ENCODE measurements around the gene DEFB132.
"Not testable (repeated sequence)": the region's sequence is repeated elsewhere in the genome, so short reads cannot be mapped to it uniquely, and the experiment has no call there.

The DEFB132 gene

GRCh38 chr20:257419-257818 is at the start of gene DEFB132:
TSS of gene DEFB132 (plus strand) at chr20:257724. CDS start at chr20:257779, 55 bp downstream.
- DNase-seq = no peak

- DNase-seq = peak; percentile 26 to 54
Measured at GRCh38 chr20:208942-209566, 48.5 kb upstream of the DEFB132 start.

- DNase-seq = no peak
Measured at GRCh38 chr20:210809-211502, 46.6 kb upstream of the DEFB132 start.

- DNase-seq = no peak
Measured at GRCh38 chr20:214383-214782, 43.1 kb upstream of the DEFB132 start.

GRCh38 chr20:215796-216195 is 41.7 kb upstream of the DEFB132 start:
- DNase-seq = no peak

GRCh38 chr20:217266-217665 is 40.3 kb upstream of the DEFB132 start:
- DNase-seq = no peak

GRCh38 chr20:219290-220115 is 38.0 kb upstream of the DEFB132 start:
- DNase-seq = no peak

GRCh38 chr20:221258-221830 is 36.2 kb upstream of the DEFB132 start:
- no peak for DNase-seq

GRCh38 chr20:225879-226278 is 31.6 kb upstream of the DEFB132 start:
- DNase-seq = not testable (repeated sequence)

GRCh38 chr20:226958-227357 is 30.6 kb upstream of the DEFB132 start, which contains the start of gene DEFB129:
TSS of gene DEFB129 (plus strand) at chr20:227258. CDS start at chr20:227289, 31 bp downstream.
- DNase-seq = no peak

- DNase-seq = no peak
Measured at GRCh38 chr20:227439-228105, 30.0 kb upstream of the DEFB132 start.

- no peak for DNase-seq
Measured at GRCh38 chr20:235891-236290, 21.6 kb upstream of the DEFB132 start.

GRCh38 chr20:237489-237888 is 20.0 kb upstream of the DEFB132 start:
- DNase-seq = peak in 1 of 2 donors; percentile 29

GRCh38 chr20:237929-238328 is 19.6 kb upstream of the DEFB132 start:
- no peak for DNase-seq

GRCh38 chr20:242905-243304 is 14.6 kb upstream of the DEFB132 start:
- no peak for DNase-seq

GRCh38 chr20:251354-251753 is 6.2 kb upstream of the DEFB132 start:
- DNase-seq = no peak

GRCh38 chr20:252801-253200 is 4.7 kb upstream of the DEFB132 start:
- DNase-seq = no peak

- DNase-seq = not testable (repeated sequence)
Measured at GRCh38 chr20:253447-253846, 4.1 kb upstream of the DEFB132 start.

- no peak for DNase-seq
Measured at GRCh38 chr20:258269-258858, 840 bp downstream of the DEFB132 start.

- DNase-seq = peak in 1 of 2 donors; percentile 6
Measured at GRCh38 chr20:258963-259362, 1.4 kb downstream of the DEFB132 start.

GRCh38 chr20:259981-260380 is 2.5 kb downstream of the DEFB132 start:
- DNase-seq = no peak

- DNase-seq = no peak
Measured at GRCh38 chr20:263701-264100, 6.2 kb downstream of the DEFB132 start.

All from CD4-positive, alpha-beta T cell treated with Interleukin-4 for 1 hour (primary cell).